GM21360 (cell line): Measurements from ENCODE around the gene SAYSD1.

Experiments
- ATAC-seq: cut with Tn5 transposase; IDR thresholded peaks from one replicate; pipeline ENCODE4 v1.9.1; 2021; ENCODE audit warnings: mild to moderate bottlenecking, moderate library complexity; ENCODE audit not compliant: unreplicated experiment

SAYSD1 gene

GRCh38 chr6:39079197-39080125 is 35.5 kb downstream of the SAYSD1 start:
- ATAC-seq = no peak

- ATAC-seq = no peak
Measured at GRCh38 chr6:39078695-39079094, 36.3 kb downstream of the SAYSD1 start.

- no peak for ATAC-seq
Measured at GRCh38 chr6:39077882-39078594, 36.9 kb downstream of the SAYSD1 start.

- ATAC-seq = no peak
Measured at GRCh38 chr6:39076623-39077535, 38.1 kb downstream of the SAYSD1 start.

GRCh38 chr6:39075807-39076622 is 39.0 kb downstream of the SAYSD1 start:
- ATAC-seq = no peak

GRCh38 chr6:39075010-39075686 is 39.8 kb downstream of the SAYSD1 start:
- no peak for ATAC-seq

- ATAC-seq = no peak
Measured at GRCh38 chr6:39074486-39074885, 40.5 kb downstream of the SAYSD1 start.

- no peak for ATAC-seq
Measured at GRCh38 chr6:39073471-39074355, 41.3 kb downstream of the SAYSD1 start.

- no peak for ATAC-seq
Measured at GRCh38 chr6:39072830-39073229, 42.2 kb downstream of the SAYSD1 start.

- no peak for ATAC-seq
Measured at GRCh38 chr6:39068391-39068790, 46.6 kb downstream of the SAYSD1 start.

GRCh38 chr6:39065561-39065960 is 49.4 kb downstream of the SAYSD1 start:
- no peak for ATAC-seq

GRCh38 chr6:39063526-39063925 is 51.5 kb downstream of the SAYSD1 start:
- no peak for ATAC-seq

- no peak for ATAC-seq
Measured at GRCh38 chr6:39062014-39062740, 52.8 kb downstream of the SAYSD1 start.

- no peak for ATAC-seq
Measured at GRCh38 chr6:39061588-39061987, 53.4 kb downstream of the SAYSD1 start.

GRCh38 chr6:39061182-39061581 is 53.8 kb downstream of the SAYSD1 start:
- no peak for ATAC-seq

- ATAC-seq = no peak
Measured at GRCh38 chr6:39060467-39061160, 54.4 kb downstream of the SAYSD1 start.
